ENCODE measurements around the gene RAD51C. TPM values are rescaled to one million over a fixed set of nuclear protein-coding genes. Genes with fewer than 3 reads are reported as not detected.
A peak's percentile ranks its signal among the peaks of the same experiment; 100 is the strongest.

RAD51C gene
- total and polyA plus RNA-seq, 9 of the 15 experiments (the other 6 are each of a cell fraction or from before 2014, with no cell fraction given) = 93.9 to 341 (median 135) TPM

DNA sequence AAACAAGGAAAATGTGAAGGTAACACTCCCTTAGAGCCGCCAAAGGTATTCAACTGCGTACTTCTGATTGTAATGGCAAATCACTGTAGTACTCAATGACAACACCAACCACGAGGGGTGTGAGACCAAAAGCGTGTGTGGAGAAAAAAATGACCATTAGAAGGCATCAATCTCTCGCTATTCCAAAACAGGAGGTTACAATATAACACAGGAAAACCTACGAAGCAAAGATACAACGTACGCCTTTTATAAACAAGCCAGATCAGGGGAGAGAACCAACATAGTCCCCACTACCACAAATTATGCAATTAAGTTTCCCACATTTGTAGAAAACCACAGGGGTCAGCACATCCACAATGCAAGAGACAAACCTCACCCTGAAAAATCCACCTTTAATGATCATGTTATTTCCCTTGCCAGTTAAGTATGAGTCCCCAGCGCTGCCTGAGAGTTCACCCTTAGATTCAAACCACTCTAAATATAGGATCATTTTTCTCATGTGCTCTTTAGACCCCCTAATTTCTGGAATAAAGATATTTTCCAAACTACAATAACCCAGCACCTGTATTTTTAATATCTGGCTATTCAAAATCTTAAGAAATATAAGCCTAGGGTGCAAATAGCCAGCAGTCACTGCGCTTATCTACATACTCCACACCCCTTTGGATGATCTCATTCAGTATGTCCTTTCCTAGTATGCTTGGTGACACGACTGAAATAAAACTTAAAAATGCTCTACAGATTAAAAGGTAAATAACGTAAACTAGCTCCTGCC lies 13.0 kb upstream of the RAD51C start (continued):
- TF ChIP-seq AFF4 (CRISPR knock-in tag; IDR thresholded peaks at IDR 0.05) (peak; percentile 93), RUNX1 (IDR thresholded peaks at IDR 0.05; ENCODE audit: low read depth) (peak; percentile 100), TSC22D4 (tag; IDR thresholded peaks at IDR 0.05) (no peak), SMARCC2 (IDR thresholded peaks at IDR 0.05; ENCODE audit: low read depth) (no peak), ZNF354B (CRISPR knock-in tag; IDR thresholded peaks at IDR 0.05) (peak; percentile 99), ZNF175 (CRISPR knock-in tag; IDR thresholded peaks at IDR 0.05; ENCODE audit: low read depth) (peak; percentile 78; the same call in 1 of the 2 replicates), GTF2B (IDR thresholded peaks at IDR 0.05; ENCODE audit: extremely low read depth, insufficient read length) (peak; percentile 100), KAT7 (CRISPR knock-in tag; IDR thresholded peaks at IDR 0.05; ENCODE audit: borderline replicate concordance) (peak; percentile 59; the same call in 1 of the 2 replicates), KAT2B (IDR thresholded peaks at IDR 0.05; ENCODE audit: low read depth, low read length) (no peak), SRSF7 (optimal IDR thresholded peaks at IDR 0.05; ENCODE audit: low read depth, low read length) (no peak), GATA2 (CRISPR knock-in tag; IDR thresholded peaks at IDR 0.05) (0 out of 2 replicates have a peak, but pooled peaks have one; percentile 24), SIN3B (IDR thresholded peaks at IDR 0.05; ENCODE audit: low read depth) (peak; percentile 66; the same call in 1 of the 2 replicates), NFXL1 (CRISPR knock-in tag; IDR thresholded peaks at IDR 0.05) (peak; percentile 100), RBM15 (IDR thresholded peaks at IDR 0.05; ENCODE audit: insufficient read depth, low read length) (no peak), BHLHE40 (IDR thresholded peaks at IDR 0.05; ENCODE audit: low read length) (no peak; the same call in 1 of the 2 replicates), BMI1 (IDR thresholded peaks at IDR 0.05; ENCODE audit: low read length) (peak; percentile 69; the same call in 1 of the 2 replicates), VEZF1 (CRISPR knock-in tag; IDR thresholded peaks at IDR 0.05) (peak; percentile 66), DDX20 (tag; IDR thresholded peaks at IDR 0.05; ENCODE audit: low read depth) (peak; percentile 67), SREBF2 (CRISPR knock-in tag; IDR thresholded peaks at IDR 0.05) (no peak), ZNF24 (IDR thresholded peaks at IDR 0.05) (peak; percentile 65), ZNF124 (CRISPR knock-in tag; IDR thresholded peaks at IDR 0.05) (no peak)
- TF ChIP-seq, protein P1, sequence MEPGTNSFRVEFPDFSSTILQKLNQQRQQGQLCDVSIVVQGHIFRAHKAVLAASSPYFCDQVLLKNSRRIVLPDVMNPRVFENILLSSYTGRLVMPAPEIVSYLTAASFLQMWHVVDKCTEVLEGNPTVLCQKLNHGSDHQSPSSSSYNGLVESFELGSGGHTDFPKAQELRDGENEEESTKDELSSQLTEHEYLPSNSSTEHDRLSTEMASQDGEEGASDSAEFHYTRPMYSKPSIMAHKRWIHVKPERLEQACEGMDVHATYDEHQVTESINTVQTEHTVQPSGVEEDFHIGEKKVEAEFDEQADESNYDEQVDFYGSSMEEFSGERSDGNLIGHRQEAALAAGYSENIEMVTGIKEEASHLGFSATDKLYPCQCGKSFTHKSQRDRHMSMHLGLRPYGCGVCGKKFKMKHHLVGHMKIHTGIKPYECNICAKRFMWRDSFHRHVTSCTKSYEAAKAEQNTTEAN (CRISPR knock-in tag; IDR thresholded peaks at IDR 0.05) = peak; percentile 80; the same call in 1 of the 2 replicates

All from K562 (cell line).